HG03565 (cell line): ENCODE results near the gene GSC2.

Source experiments
- ATAC-seq: cut with Tn5 transposase; IDR thresholded peaks from one replicate; pipeline ENCODE4 v1.9.1; 2021; ENCODE audit warnings: mild to moderate bottlenecking, moderate library complexity; ENCODE audit not compliant: unreplicated experiment

Gene GSC2, protein sequence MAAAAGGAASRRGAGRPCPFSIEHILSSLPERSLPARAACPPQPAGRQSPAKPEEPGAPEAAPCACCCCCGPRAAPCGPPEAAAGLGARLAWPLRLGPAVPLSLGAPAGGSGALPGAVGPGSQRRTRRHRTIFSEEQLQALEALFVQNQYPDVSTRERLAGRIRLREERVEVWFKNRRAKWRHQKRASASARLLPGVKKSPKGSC

DNA sequence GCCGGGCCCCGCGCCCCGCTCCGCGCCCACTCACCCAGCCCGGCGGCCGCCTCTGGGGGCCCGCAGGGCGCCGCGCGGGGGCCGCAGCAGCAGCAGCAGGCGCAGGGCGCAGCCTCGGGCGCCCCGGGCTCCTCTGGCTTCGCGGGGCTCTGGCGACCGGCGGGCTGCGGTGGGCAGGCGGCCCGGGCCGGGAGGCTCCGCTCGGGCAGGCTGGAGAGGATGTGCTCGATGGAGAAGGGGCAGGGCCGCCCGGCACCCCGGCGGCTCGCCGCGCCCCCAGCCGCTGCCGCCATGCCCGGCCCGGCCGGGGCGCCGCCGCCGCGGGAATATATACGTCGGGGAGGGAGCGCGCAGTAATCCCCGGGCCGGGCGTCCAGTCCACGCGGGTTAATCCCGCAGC, at the start of gene GSC2:
Gene GSC2, minus strand, starts transcription at position 302 of the 400 bp plus-strand sequence. Its CDS starts 9 bp downstream, at position 293.
- no peak for ATAC-seq

DNA sequence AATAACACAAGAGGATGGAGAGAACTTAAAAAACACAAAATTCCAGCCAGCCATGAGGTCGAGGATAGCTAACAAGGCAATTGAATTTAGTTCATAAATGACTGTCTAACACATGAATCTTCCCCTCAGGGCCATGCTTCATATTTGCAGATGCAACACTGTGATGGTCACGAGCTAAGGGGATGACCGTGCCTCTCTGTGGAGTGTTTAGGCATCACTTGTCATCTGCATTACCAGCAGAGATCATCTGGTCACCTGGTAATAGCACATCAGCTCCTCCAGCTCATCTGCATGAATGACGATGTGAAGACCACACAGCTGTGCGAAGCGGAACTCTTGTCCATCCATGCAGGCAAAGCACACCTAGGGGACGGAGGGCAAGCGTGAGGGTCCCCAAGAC, 49.4 kb upstream of the GSC2 start:
- ATAC-seq, result no peak

DNA sequence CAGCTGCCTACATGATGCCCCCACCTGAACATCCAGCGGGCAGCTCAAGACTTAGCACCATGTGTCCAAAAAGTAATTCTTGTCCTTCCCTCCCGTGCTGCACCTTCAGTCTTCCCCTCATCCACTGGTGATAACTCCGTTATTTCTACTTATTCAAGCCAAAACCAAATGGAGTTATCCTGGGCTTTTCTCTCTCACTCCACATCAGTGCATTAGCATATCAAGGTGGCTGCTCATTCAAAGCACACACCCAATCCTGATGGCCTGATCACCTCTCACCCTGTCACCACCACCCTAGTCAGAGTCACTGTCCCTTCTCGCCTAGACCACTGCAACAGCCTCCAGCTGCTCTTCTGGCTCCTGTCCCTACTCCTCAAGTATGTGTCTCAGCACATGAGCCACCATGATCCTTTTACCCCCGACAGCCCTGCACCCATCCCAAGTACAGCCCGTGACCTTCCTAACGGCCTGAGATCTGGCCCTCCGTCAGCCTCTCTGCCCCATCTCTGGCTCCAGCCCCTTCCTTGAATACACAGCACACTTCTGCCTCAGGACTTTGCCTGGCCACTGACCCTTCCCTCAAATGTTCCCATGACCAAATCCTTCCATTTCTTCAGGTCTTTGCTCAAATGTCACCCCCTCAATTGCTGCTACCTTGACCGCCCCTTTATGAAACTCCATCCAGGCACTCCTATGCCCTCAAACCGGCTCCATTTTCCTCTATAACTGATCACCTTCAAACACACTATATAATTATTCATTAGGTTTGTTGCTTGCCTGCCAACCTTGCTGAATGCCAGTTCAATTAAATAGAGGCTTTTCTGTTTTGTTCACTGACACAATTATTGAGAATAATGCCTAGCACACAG, 48.1 kb upstream of the GSC2 start:
- ATAC-seq, result no peak

DNA sequence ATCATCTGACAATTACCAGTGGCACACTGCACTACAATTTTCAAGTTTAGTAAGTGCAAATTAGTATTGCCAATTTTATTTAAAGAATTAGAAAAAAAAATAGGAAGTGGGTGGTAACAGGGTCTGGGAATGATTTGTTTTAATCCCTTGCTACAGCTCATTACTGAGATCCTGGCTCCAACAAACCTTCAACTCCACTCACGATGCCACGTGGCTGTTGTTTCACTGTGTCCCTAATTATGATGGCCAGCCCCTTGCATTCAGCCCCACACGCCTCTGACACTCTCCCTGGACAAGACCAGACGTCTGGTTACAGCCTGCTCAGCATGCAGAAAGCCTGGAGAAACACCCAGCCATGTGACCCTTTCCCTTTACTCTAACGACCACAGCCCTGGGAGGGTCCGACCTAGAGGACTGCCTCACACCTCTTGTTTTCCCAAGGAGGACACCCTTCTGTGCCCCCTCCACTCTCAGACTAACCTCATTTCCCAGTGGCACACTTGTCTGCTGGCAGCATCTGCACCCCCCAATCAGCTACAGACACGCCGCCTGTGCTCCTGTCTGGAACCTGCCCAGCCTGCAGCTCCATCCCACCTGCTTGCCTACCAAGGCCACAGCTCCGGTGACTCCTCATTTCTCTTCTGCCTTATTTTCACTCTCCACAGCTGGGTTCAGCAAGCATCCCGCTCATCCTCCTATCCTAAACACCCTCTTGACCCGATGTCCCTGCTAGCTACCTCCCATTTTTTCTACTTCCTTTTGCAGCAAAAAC, 46.9 kb upstream of the GSC2 start:
- ATAC-seq, result no peak

DNA sequence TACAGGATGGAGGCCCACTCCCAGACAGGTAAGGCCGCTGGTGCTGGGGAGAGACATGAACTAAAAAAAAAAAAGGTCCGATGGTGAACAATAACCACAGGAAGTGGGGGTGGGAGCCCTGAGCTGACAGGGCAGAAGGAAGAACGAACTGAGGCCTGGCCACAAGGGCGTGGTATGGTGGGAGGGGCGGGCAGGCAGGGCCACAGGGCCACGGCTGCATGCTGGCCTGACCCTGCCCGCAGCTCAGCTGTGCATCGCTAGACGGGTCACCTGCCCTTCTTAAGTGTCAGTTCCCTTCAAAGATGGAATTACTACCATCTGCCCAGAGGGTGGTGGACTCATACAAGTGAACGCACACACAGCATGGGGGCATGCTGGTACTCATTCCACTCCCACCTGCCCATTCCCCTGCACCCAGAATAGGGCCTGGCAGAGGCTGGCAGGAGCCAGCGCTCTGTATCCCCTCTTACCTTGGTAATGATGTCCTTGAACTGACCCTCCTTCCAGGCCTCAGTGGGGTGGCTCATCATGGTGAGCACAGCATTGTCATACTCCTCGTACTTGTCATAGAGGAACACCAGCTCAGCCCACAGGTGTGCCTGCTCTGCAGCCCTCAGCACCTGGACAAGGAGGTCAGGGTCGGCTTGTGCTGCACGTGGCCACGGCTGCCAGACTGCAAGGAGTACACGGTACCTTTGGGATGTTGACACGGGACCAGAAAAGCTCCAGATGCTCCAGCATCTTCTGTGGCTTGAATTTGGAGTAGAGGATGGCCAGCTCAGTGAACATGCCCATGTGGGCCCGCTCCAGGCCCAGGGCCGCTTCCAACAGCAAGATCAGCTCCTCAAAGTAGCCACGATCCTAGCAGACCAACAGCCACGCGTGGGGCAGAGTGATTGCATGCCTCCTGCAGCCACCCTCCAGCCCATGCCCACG, 46.0 kb upstream of the GSC2 start:
- no peak for ATAC-seq

DNA sequence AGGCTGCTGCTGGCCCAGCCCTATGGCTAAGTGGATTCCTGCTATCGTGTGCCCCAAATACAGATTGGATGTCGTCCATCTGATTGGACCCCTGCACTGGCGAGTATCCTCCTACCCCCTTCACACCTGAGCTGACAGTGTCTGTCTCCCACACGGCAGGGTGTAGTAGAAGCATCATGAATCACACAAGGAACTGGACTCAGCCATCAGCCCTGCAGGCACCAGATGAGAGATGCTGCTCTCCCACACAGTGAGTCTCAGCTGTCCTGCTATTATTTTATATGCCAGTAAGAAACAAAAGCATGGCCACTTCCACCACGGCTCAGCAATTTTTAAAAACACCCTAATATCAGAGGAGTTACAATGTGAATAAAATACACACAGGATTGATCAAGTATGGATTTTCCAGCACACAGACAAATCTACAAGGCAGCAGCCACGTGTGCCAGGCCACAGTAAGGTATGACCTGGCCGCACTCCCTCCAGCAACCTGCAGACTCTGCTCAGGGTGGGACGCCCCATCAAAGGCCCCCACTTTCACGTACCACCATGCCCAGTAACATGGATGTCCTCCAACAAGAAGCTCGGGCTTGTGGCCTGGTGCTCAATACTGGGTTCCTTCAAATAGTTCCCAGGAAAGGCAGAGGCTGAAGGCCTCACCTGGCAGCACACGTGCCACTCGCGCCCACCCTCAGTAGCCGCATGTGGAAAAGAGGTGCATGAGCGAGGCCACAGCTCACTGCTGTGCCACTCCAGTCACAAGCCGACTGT, 44.9 kb upstream of the GSC2 start:
- no peak for ATAC-seq

DNA sequence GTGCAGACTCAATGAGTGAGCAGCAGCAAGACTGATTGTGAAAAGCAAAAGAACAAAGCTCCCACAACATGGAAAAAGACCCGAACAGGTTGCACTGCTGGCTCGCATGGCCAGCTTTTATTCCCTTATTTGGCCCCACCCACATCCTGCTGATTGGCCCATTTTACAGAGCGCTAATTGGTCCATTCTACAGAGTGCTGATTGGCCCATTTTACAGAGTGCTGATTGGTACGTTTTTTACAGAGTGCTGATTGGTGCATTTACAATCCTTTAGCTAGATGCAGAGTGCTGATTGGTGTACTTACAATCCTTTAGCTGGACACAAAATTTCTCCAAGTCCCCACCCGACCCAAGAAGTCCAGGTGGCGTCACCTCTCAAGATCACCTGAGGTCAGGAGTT, 43.8 kb upstream of the GSC2 start:
- ATAC-seq, result no peak

DNA sequence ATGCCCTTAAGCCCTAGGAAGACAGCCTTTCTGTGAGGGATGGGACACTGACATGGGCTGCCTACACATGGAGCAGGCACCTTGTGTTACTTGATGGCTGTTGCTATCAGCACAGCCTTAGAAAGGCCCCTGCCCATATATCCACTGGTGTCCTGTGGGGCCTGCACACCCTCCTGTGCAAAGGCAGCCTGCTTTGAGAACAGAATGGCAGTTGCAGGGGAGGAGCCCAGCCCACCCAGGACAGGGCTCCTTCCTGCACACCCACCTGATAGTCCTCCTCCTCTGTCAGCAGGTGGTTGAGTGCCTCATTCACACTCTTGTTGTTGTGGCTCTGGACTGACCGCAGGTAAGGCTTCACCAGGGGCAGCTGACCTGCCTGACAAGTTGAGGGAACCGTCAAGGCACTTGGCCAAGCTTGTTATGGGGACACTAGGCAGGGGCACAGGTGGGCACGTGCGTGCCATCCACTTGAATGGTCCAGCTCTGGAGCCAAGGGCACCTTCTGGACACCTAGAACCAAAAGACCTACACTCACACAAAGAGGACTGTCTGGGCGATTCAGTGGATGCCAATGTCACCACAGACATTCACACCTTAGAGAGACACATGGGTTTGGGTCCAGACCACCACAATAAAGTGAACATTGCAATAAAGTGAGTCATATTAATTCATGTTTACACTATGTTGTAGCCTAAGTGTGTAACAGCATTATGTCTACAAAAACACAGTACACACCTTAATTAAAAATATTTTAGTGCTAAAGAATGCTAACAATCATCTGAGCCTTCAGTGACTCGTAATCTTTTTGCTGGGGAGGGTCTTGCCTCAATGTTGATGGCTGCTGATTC, 37.8 kb upstream of the GSC2 start:
- ATAC-seq, result no peak

DNA sequence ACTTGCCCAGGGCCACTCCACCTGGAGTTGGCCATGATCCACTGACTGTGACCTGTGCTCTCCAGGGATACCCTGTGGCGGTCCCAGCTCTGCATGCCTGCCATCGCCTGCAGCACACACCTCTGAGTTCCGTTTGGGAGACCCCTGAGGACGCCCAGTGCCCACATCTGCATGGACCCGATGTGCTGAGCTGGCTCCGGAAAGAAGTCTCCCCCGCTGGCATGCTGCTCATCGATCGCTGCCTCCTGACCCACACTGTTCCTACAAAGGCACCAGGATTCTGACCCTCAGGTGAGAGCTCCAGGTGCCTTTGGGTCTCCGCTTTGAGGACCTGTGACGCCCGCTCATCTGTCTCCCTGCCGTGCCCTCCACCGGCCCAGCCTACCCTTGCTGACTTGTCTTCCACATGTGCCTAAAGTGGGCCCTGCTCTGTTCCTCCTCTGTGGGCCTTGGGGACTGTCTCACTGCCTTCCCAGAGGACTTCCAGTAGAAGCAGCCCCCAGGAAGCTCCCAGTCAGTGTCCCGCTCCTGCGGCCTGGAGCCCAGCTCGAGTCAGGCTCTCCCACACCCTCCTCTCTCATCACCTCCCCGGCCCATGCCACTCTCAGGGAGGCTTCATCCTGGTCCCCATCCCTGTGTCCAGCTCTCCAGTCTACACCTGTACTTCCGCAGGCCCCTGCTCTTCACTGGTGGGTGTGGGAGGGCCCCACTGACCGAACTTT, 34.3 kb upstream of the GSC2 start:
- ATAC-seq, result no peak

DNA sequence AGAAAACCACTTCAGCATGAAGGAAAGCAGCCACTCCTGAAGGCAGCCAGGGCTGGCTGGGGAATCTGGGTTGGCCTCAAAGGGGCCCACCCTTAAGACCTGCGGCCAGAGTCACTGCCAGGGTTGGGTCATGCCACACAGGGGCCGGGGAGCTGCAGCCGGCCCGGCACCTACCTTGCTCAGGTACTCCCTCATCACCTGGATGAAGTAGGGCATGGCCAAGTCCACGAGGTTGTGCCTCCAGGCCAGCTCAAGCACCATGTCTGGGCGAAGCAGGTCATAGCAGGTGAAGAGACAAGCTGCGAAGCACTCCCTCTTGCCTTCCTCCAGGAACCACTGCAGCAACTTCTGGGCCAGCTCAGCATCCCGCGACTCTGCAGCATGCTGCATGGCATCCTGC, 33.1 kb upstream of the GSC2 start:
- no peak for ATAC-seq

DNA sequence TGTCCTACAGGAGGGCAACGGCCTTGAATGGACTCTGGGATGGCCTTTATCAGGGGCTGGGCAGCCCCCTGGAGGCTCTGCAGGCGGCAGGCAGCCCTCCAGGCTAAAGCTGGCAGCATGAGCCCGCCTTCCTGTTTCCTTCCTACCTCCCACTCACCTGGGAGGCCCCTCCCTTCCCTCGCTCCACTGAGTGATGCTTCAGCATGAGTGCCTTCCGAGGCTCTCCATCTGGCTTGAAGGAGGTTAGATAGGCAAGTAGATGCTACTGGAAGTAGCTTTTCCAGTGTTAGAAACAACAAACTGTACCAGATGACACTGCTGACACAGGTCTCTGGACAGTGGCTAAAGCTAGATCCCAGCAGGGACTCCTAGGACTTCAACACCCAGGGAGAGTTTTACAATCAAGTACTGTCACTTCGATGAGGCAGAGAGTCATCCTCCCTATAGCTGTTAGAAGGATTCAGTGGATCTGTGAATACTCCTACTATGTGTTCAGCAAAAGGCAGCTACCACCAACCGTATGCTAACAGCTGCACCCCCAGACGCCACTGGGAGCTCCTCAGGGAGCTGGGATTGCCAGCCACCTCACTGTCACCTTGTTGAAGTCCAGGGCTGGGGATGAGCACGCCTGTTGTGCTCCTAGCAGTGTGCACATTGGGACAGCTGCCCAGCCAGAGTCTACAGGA, 32.5 kb upstream of the GSC2 start:
- no peak for ATAC-seq

DNA sequence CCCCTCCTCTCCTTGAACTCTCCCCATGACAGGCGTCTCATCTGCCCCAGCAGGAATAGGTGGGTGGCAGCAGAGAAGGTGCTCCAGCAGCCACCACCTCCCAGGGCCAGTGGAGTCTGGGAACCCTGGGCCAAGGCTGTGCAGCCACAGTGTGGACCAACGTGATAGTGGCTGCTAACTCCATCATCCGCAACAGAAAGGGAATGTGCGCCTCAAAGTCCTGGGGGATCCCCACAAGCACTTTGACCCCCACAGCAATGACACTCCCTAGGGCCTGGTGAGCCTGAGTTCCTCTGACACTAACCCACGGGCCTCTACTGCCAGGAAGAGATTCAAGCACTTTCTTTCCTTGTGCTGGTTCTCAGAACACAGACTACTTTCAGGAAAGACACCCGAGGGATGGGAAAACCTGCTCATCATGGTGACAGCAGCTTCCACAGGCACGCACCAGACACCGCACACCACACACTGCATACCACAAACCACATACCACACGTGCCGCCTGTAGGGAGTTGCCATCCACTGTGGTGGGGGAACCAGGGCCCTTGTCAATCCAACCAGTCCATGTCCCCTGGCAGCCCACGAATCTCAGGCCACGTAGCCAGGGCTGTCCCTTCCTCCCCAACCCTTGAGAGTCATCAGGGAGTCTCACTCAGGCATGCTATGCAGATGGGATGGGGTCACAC, 31.8 kb upstream of the GSC2 start:
- no peak for ATAC-seq

DNA sequence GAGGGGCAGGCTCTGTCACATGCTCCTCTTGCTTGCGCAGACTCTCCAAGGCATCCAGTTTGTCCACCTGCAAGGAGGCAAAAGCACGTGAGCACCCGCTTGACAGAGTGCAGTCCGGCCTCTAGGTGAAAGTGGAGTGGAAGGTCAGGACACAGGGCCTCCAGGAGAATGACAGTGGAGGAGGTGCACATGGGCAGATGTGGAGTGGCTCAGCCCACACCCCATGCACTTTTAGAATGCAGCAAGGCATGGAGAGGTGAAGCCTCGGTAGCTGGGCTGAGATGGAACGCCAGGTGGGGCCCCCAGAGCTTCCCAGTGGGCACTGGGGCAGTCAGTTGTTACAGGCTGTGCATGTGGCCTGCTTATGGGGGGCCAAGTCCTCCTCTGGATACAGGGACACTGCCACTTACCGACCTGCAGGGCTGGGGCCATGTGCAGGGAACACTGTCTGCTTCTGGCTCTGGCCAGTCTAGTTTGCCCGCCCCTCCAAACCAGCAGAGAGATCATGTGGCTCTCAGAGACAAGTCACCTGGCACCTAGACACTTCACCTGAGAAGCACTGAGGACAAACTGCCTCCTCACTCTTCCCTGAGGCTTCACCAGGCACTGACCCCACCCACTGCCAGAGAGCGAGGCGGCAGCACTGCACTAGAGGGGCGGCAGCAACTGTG, 30.8 kb upstream of the GSC2 start:
- no peak for ATAC-seq

DNA sequence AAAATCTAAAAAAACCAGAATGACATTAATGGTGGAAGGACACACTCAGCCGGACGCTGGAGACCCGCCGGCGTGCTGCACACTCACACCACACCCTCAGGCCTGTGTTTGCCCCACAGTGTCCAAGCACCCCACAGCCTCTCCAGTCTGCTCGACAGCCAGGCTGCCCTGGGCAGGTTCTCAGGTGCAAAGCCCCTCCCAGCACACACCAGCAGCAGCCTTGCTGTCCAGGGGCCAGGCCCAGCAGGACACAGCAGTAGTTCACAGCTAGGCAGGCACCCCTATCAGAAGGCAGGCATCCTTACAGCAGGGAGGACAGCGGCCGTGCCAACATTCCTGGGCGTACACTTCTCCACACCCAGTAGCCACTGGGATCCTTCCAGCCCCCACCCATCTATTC, 30.1 kb upstream of the GSC2 start:
- no peak for ATAC-seq

DNA sequence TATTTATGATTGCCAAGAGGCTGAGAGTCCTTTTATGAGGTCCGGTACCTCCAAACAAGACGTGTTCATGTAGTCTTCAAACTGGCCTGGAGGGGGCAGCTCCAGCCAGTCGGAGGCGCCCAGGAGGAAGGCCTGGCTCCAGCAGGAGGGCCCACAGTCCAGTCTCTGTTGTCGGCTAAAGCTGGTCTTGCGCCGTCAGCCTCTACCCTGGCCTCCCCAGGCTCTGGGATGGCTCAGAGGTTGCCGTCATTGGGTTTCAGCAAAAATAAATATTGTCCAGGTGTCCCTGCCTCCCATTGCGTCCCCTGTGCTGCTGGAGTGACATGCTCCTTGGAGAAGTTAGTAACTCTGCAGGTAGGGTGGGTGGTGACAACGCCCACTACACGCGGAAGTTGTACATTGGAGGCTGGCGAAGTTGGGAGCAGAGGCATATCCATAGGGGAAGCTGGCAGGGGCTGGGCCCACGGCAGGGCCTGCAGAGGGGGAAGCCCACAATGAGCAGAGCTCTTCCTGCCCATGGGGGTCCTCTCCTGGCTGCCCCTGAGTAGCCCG, 29.5 kb upstream of the GSC2 start:
- ATAC-seq, result no peak
